Glutamatergic neuron (in vitro differentiated cells): ENCODE measurements around the gene GCDH. TPM values are rescaled to one million over a fixed set of nuclear protein-coding genes. Genes with fewer than 3 reads are reported as not detected.

Experiments used
- DNase-seq: peaks from one replicate; pipeline ENCODE4 v3.0.0; 2022
- H3K27ac Mint-ChIP-seq: one replicate; pipeline ENCODE4 v1.8.0; 2020; ENCODE audit warnings: mild to moderate bottlenecking, mixed read lengths, inconsistent platforms; ENCODE audit not compliant: unreplicated experiment
- H3K27me3 Mint-ChIP-seq: one replicate; pipeline ENCODE4 v1.8.0; 2020; ENCODE audit warnings: mild to moderate bottlenecking, moderate library complexity, mixed read lengths, inconsistent platforms; ENCODE audit not compliant: unreplicated experiment
- H3K36me3 Mint-ChIP-seq: one replicate; pipeline ENCODE4 v1.8.0; 2020; ENCODE audit warnings: mild to moderate bottlenecking, mixed read lengths, inconsistent platforms; ENCODE audit not compliant: unreplicated experiment
- H3K4me1 Mint-ChIP-seq: one replicate; pipeline ENCODE4 v1.8.0; 2020; ENCODE audit warnings: mild to moderate bottlenecking, low read depth, mixed read lengths, inconsistent platforms; ENCODE audit not compliant: unreplicated experiment
- H3K4me3 Mint-ChIP-seq: one replicate; pipeline ENCODE4 v1.8.0; 2020; ENCODE audit warnings: mild to moderate bottlenecking, mixed read lengths, inconsistent platforms; ENCODE audit not compliant: unreplicated experiment
- H3K9me3 Mint-ChIP-seq: one replicate; pipeline ENCODE4 v1.8.0; 2020; ENCODE audit warnings: mild to moderate bottlenecking, moderate library complexity, mixed read lengths, inconsistent platforms; ENCODE audit not compliant: unreplicated experiment
- CTCF ChIP-seq: fragments of 200-600 bp; sonication (generic); IDR thresholded peaks from one replicate; pipeline ENCODE4 v1.5.0; 2021; ENCODE audit not compliant: partially characterized antibody, unreplicated experiment
- total RNA-seq: library from RNA; stranded (reverse); fragmentation: NEBNext Ultra II Directional; extraction: Animal tissue kit (Norgen Biotek cat#: 25700); gene quantifications from one replicate; pipeline ENCODE4 v1.2.1, GENCODE V29; 2021; ENCODE audit not compliant: unreplicated experiment

GCDH gene
- total RNA-seq, 1 donor from 2014 or later: 34.2 TPM

- DNase-seq: no peak
- Mint-ChIP-seq H3K27ac (no peak overlapping the region), H3K4me3 (no peak overlapping the region), H3K4me1 (no peaks in the 10 kb centered on the region), H3K27me3 (peaks cover 3% of the 10 kb centered on the region), H3K9me3 (peaks cover 15% of the 10 kb centered on the region), H3K36me3 (peaks cover 6% of the 10 kb centered on the region)
- TF ChIP-seq CTCF: no peak
Observed at GRCh38 chr19:12921047-12921446, 30.1 kb downstream of the GCDH start.

GRCh38 chr19:12922959-12923358 is 32.0 kb downstream of the GCDH start:
- H3K27ac Mint-ChIP-seq: peak overlapping the region; percentile 18
- peaks cover 13% of the 10 kb centered on the region for H3K9me3 Mint-ChIP-seq
- DNase-seq: no peak
- H3K27me3 Mint-ChIP-seq: peaks cover 3% of the 10 kb centered on the region
- no peak for TF ChIP-seq CTCF
- no peaks in the 10 kb centered on the region for H3K4me1 Mint-ChIP-seq
- H3K4me3 Mint-ChIP-seq: no peak overlapping the region
- peaks cover 10% of the 10 kb centered on the region for H3K36me3 Mint-ChIP-seq

GRCh38 chr19:12924621-12925310 is 33.8 kb downstream of the GCDH start:
- Mint-ChIP-seq H3K27me3 (peaks cover 3% of the 10 kb centered on the region), H3K36me3 (peaks cover 10% of the 10 kb centered on the region)

GRCh38 chr19:12930002-12930645 is 39.2 kb downstream of the GCDH start:
- Mint-ChIP-seq H3K4me1 (peaks cover 9% of the 10 kb centered on the region), H3K36me3 (peaks cover 4% of the 10 kb centered on the region), H3K9me3 (no peaks in the 10 kb centered on the region), H3K27me3 (peaks cover 9% of the 10 kb centered on the region), H3K4me3 (no peak overlapping the region), H3K27ac (no peak overlapping the region)
- DNase-seq: no peak
- TF ChIP-seq CTCF: no peak

More at GRCh38 chr19:12924621-12925310, 33.8 kb downstream of the GCDH start:
- no peak for DNase-seq
- TF ChIP-seq CTCF: no peak
- no peaks in the 10 kb centered on the region for H3K4me1 Mint-ChIP-seq
- peaks cover 7% of the 10 kb centered on the region for H3K9me3 Mint-ChIP-seq
- H3K27ac Mint-ChIP-seq: peak overlapping the region; percentile 12
- H3K4me3 Mint-ChIP-seq: no peak overlapping the region
